Measurements from ENCODE around the gene MIP.
"Not testable (repeated sequence)": the region's sequence is repeated elsewhere in the genome, so short reads cannot be mapped to it uniquely, and the experiment has no call there.

The MIP gene

DNA sequence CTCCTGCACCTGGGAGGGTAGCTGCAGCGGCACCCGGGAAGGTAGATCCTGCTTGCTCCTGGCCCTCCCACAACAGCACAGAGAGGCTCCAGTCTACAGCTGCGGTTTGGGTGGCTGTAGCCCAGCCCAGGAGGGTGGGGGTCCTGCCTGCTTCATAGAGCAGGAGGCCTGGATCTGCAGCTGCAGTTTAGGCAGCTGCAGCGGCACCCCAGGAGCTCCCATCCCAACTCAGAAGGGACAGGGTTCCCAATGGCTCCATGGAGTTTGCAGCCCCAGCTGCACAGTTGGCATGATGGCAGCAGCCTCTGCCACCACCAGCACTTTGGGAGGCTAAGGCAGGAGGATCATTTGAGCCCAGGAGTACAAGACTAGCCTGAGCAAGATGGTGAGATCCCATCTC lies 43.7 kb downstream of the MIP start:
- DNase-seq = no peak

DNA sequence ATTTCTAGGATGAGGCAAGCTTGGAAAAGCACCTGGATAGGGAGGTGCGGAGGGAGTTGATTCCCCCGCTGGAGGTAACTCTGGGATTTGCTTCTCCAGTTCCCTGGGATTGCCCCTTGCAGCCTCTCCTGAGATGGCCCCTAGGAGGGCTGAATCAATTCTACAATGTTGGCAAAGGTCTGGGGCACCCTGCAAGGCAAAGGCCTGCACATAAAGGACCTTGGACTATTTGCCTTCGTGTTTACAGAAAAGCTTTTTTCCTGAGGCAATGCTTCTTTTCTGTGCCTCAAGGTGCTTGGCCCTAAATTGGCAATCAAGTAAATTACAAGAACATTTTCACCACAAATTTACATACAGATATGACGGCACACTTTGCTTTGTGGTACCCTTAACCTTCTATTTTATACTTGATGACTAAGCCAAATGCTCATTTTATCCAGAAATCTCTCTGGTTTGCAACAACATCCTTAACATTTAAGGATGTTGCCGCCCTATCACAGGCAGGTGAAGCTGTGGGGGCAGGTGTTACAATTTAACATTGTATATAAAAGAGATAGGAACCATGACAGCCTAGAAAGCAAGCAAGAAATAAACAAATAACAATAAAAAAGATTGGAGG lies 45.5 kb downstream of the MIP start:
- DNase-seq = no peak

DNA sequence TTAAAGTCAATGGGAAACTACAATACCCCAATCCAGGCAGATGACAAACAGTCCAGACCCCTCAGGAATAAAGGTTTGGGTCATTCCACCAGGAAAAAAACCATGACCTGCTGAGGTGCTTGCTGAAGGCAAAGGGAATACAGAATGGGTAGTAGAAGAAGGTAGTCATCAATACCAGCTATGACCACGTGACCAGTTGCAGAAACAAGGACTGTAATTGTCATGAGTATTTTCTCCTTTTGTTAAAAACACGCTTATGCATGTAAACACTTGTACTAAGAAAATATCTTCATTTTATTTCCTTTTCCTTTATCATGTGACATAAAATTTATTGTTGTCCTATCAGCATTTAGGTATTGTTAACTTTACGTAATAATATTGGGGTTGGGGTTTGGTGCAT lies 50.2 kb downstream of the MIP start:
- DNase-seq = not testable (repeated sequence)

DNA sequence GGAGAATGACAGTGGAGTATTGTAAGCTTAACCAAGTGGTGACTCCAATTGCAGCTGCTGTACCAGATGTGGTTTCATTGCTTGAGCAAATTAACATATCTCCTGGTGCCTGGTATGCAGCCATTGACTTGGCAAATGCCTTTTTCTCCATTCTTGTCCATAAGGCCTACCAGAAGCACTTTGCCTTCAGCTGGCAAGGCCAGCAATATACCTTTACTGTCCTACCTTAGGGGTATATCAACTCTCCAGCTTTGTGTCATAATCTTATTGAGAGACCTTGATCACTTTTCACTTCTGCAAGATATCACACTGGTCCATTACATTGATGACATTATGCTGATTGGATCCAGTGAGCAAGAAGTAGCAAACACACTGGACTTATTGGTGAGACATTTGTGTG lies 52.8 kb downstream of the MIP start:
- not testable (repeated sequence) for DNase-seq

DNA sequence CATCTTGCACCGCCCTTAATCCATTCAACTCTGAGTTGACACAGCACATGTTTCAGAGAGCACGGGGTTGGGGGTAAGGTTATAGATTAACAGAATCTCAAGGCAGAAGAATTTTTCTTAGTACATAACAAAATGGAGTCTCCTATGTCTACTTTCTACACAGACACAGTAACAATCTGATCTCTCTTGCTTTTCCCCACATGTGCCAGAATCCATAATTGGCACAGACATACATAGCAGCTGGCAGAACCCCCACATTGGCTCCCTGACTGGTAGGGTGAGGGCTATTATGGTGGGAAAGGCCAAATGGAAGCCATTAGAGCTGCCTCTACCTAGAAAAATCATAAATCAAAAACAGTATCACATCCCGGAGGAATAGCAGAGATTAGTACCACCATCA lies 53.3 kb downstream of the MIP start:
- DNase-seq = not testable (repeated sequence)

All from nucleus accumbens (tissue), 56 donors.